CD4-positive, CD25-positive, alpha-beta regulatory T cell (primary cell): ENCODE data around the gene ACOT8. TPM values are rescaled to one million over a fixed set of nuclear protein-coding genes. Genes with fewer than 3 reads are reported as not detected.

Source experiments
- ATAC-seq, 2 donors: fragments of 150-1000 bp; cut with Tn5 transposase; one replicate each; pipeline ENCODE4 v1.10.0; 2021; ENCODE audit warnings: low read depth in 2 of 2, moderate number of reproducible peaks in 2 of 2, moderate library complexity in 1 of 2
- DNase-seq, 3 donors: peaks; one replicate each; pipeline versions ENCODE4 v3.0.0 to v3.0.0-alpha.2; 2012 to 2022; ENCODE audit warnings: mixed read lengths in 1 of 3
- H3K27ac ChIP-seq: one replicate; pipeline ENCODE4 v1.7.0; 2013; ENCODE audit warnings: mild to moderate bottlenecking, low read length; ENCODE audit not compliant: insufficient read depth, poor library complexity, severe bottlenecking
- H3K27me3 ChIP-seq: one replicate; pipeline ENCODE4 v1.7.0; 2013; ENCODE audit warnings: low read length; ENCODE audit not compliant: control insufficient read depth, insufficient read depth
- H3K36me3 ChIP-seq: one replicate; pipeline ENCODE4 v1.7.0; 2013; ENCODE audit warnings: mild to moderate bottlenecking, low read length, moderate library complexity; ENCODE audit not compliant: control insufficient read depth, insufficient read depth
- H3K4me1 ChIP-seq: 2 replicates; pipeline ENCODE4 v1.7.0; 2013; ENCODE audit warnings: mild to moderate bottlenecking, low read length; ENCODE audit not compliant: insufficient read depth, control insufficient read depth, poor library complexity, severe bottlenecking
- H3K4me3 ChIP-seq: one replicate; pipeline ENCODE4 v1.7.0; 2013; ENCODE audit warnings: low read depth, mild to moderate bottlenecking, low read length, moderate library complexity
- H3K9me3 ChIP-seq, 2 experiments: 1 replicate in 1 of 2; 2 replicates in 1 of 2; pipeline ENCODE4 v1.7.0; 2013; ENCODE audit warnings: low read length in 2 of 2, mild to moderate bottlenecking in 1 of 2, moderate library complexity in 1 of 2; ENCODE audit not compliant: control insufficient read depth in 2 of 2
- H3K27ac Mint-ChIP-seq, 3 donors: one replicate each; pipeline ENCODE4 v1.8.0; 2020 to 2022; ENCODE audit warnings: mild to moderate bottlenecking in 3 of 3, mixed read lengths in 3 of 3, moderate library complexity in 2 of 3
- H3K27me3 Mint-ChIP-seq: one replicate; pipeline ENCODE4 v1.8.0; 2022; ENCODE audit warnings: mild to moderate bottlenecking, mixed read lengths
- H3K36me3 Mint-ChIP-seq: one replicate; pipeline ENCODE4 v1.8.0; 2020; ENCODE audit warnings: mixed read lengths
- H3K4me1 Mint-ChIP-seq, 4 donors: one replicate each; pipeline ENCODE4 v1.8.0; 2020 to 2022; ENCODE audit warnings: mixed read lengths in 4 of 4, mild to moderate bottlenecking in 1 of 4
- H3K4me3 Mint-ChIP-seq, 4 donors: one replicate each; pipeline ENCODE4 v1.8.0; 2020 to 2022; ENCODE audit warnings: mild to moderate bottlenecking in 4 of 4, mixed read lengths in 4 of 4, moderate library complexity in 3 of 4
- H3K9me3 Mint-ChIP-seq, 7 donors: one replicate each; pipeline ENCODE4 v1.8.0; 2020 to 2022; ENCODE audit warnings: mixed read lengths in 7 of 7, mild to moderate bottlenecking in 3 of 7, moderate library complexity in 2 of 7
- polyA plus RNA-seq, 4 donors: library from polyadenylated mRNA; unstranded; fragments of 300-500 nt; fragmentation: Illumina TruSeq; gene quantifications; one replicate each; pipeline ENCODE4 v1.2.3, GENCODE V29; 2021
- total RNA-seq: library from RNA; stranded (reverse); gene quantifications from one replicate; pipeline ENCODE4 v1.2.3, GENCODE V29; 2022

Gene ACOT8
- total and polyA plus RNA-seq, 5 donors from 2014 or later: 23.9 to 50.6 (median 45.6) TPM

DNA sequence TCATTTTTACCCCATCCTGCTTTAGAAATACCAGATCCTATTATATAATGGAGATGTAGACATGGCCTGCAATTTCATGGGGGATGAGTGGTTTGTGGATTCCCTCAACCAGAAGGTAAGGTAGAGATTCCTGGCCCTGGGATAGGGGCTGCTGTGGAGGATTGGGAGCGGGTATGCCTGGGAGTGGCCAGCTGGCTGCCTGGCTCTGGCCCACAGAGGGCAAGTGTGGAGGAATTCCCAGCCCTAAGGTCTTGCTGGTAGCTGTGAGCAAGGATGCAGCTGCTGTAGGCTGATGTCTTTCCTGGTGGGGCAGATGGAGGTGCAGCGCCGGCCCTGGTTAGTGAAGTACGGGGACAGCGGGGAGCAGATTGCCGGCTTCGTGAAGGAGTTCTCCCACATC, 40.5 kb upstream of the ACOT8 start:
- DNase-seq (no peak), ATAC-seq (no peak)
- H3K9me3 ChIP-seq: no peaks in the 10 kb centered on the region
- no peaks in the 10 kb centered on the region for H3K9me3 Mint-ChIP-seq
- H3K4me3 Mint-ChIP-seq: no peak overlapping the region
- H3K27ac ChIP-seq: no peak overlapping the region
- peaks cover 2 to 20% (median 13%) of the 10 kb centered on the region in 4 donors for H3K4me1 Mint-ChIP-seq
- H3K27me3 Mint-ChIP-seq: no peaks in the 10 kb centered on the region
- peaks cover 18% of the 10 kb centered on the region for H3K36me3 Mint-ChIP-seq
- no peak overlapping the region for H3K27ac Mint-ChIP-seq
- H3K27me3 ChIP-seq: no peaks in the 10 kb centered on the region
- no peak overlapping the region for H3K4me3 ChIP-seq
- H3K4me1 ChIP-seq: peaks cover 8% of the 10 kb centered on the region
- peaks cover 40% of the 10 kb centered on the region for H3K36me3 ChIP-seq

DNA sequence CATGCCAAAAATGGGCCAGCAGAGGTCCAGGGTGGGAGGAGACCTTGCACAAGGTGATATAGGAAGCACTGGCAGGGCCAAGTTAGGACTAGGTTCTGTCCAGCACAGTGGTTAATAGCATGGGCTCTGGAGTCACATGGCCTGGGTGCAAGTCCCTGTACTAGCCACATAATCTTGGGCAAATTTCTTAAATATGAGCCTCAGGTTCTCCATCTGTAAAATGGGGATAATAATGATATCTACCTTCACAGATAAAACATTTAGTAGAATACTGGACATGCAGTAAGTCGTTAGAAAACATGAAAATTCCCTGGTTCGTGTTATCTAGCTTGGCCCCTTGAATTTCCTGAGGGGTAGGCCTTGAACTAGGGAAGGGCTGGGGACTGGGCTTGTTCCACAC, 40.1 kb upstream of the ACOT8 start:
- Histone ChIP-seq H3K27ac (no peak overlapping the region), H3K4me3 (no peak overlapping the region), H3K36me3 (peaks cover 40% of the 10 kb centered on the region), H3K4me1 (peaks cover 12% of the 10 kb centered on the region), H3K27me3 (no peaks in the 10 kb centered on the region), H3K9me3 (no peaks in the 10 kb centered on the region)
- DNase-seq: no peak
- Mint-ChIP-seq H3K27ac (no peak overlapping the region), H3K9me3 (no peaks in the 10 kb centered on the region), H3K4me3 (no peak overlapping the region), H3K36me3 (peaks cover 18% of the 10 kb centered on the region), H3K4me1 (peaks cover 6 to 24% (median 17%) of the 10 kb centered on the region in 4 donors), H3K27me3 (no peaks in the 10 kb centered on the region)
- no peak for ATAC-seq

DNA sequence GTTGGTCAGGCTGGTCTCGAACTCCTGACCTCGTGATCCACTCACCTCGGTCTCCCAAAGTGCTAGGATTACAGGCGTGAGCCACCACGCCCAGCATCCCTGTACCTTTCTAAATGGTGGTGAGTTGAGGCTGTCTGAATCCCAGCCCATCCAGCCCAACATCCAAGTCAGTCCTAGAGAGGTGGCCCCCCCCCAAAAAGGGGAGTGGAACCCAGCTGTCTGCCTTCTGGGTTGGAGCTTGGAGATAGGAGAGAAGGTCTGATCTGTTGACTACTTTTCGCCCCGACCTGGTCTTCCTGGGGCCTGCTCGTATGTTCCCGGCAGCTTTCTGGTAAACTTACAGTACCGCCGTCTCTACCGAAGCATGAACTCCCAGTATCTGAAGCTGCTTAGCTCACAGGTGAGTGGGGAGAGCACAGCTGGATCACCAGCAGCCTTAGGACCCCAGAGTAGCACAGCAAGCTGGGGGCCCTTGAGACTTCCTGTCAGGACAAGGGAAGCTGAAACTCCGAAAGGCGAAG, 39.5 kb upstream of the ACOT8 start:
- Histone ChIP-seq H3K9me3 (no peaks in the 10 kb centered on the region), H3K27me3 (no peaks in the 10 kb centered on the region), H3K4me3 (no peak overlapping the region), H3K4me1 (peaks cover 18% of the 10 kb centered on the region), H3K27ac (no peak overlapping the region), H3K36me3 (peaks cover 40% of the 10 kb centered on the region)
- ATAC-seq (no peak), DNase-seq (no peak)
- Mint-ChIP-seq H3K27ac (peak overlapping the region in 1 of 3 donors; percentile 26), H3K9me3 (no peaks in the 10 kb centered on the region), H3K4me3 (no peak overlapping the region), H3K36me3 (peaks cover 18% of the 10 kb centered on the region), H3K4me1 (peaks cover 8 to 29% (median 19%) of the 10 kb centered on the region in 4 donors), H3K27me3 (no peaks in the 10 kb centered on the region)

DNA sequence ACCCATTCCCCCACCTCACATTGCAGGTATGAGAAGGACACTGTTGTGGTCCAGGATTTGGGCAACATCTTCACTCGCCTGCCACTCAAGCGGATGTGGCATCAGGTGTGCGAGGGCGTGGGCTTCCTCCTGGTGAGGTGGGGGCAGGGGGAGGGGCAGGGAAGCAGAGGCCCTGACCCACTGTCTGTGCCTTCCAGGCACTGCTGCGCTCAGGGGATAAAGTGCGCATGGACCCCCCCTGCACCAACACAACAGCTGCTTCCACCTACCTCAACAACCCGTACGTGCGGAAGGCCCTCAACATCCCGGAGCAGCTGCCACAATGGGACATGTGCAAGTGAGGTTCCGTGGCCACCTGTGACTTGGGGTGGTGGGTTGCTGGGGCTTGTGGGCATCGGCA, 37.6 kb upstream of the ACOT8 start:
- H3K27me3 Mint-ChIP-seq: no peaks in the 10 kb centered on the region
- peaks cover 40% of the 10 kb centered on the region for H3K36me3 ChIP-seq
- no peak overlapping the region for H3K27ac Mint-ChIP-seq
- no peaks in the 10 kb centered on the region for H3K9me3 ChIP-seq
- peaks cover 18% of the 10 kb centered on the region for H3K36me3 Mint-ChIP-seq
- no peaks in the 10 kb centered on the region for H3K27me3 ChIP-seq
- H3K4me1 ChIP-seq: peaks cover 34% of the 10 kb centered on the region
- peak overlapping the region in 1 of 4 donors; percentile 38 for H3K4me3 Mint-ChIP-seq
- no peak overlapping the region for H3K27ac ChIP-seq
- H3K4me3 ChIP-seq: no peak overlapping the region
- H3K4me1 Mint-ChIP-seq: peaks cover 12 to 40% (median 25%) of the 10 kb centered on the region in 4 donors
- ATAC-seq (no peak), DNase-seq (no peak)
- no peaks in the 10 kb centered on the region for H3K9me3 Mint-ChIP-seq

DNA sequence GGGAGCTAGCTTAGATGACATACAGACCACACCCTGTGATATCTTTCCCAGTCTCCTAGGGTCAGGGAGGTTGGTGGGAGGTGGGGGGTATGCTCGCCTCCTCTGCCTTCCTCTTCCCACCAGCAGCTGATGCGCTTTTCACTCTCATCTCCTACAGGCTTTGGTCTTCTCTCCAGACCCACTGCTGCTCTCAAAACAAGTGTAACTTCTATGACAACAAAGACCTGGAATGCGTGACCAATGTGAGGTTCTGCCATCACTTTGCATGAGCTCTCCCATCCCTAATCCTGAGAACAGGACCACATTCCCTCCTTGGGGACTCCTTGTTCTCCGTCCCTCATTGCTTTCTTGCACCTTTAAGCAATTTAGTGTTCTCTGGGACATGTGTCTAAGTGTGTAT, 36.6 kb upstream of the ACOT8 start:
- no peaks in the 10 kb centered on the region for H3K27me3 ChIP-seq
- no peak overlapping the region for H3K4me3 ChIP-seq
- Mint-ChIP-seq H3K27me3 (no peaks in the 10 kb centered on the region), H3K27ac (peak overlapping the region; percentile 65 to 90 (median 80)), H3K36me3 (peaks cover 18% of the 10 kb centered on the region), H3K4me3 (peak overlapping the region; percentile 47 to 94 (median 90)), H3K9me3 (no peaks in the 10 kb centered on the region), H3K4me1 (peaks cover 15 to 46% (median 25%) of the 10 kb centered on the region in 4 donors)
- DNase-seq (no peak), ATAC-seq (no peak)
- H3K9me3 ChIP-seq: no peaks in the 10 kb centered on the region
- H3K36me3 ChIP-seq: peaks cover 35% of the 10 kb centered on the region
- H3K27ac ChIP-seq: peak overlapping the region; percentile 25
- H3K4me1 ChIP-seq: peaks cover 35% of the 10 kb centered on the region

DNA sequence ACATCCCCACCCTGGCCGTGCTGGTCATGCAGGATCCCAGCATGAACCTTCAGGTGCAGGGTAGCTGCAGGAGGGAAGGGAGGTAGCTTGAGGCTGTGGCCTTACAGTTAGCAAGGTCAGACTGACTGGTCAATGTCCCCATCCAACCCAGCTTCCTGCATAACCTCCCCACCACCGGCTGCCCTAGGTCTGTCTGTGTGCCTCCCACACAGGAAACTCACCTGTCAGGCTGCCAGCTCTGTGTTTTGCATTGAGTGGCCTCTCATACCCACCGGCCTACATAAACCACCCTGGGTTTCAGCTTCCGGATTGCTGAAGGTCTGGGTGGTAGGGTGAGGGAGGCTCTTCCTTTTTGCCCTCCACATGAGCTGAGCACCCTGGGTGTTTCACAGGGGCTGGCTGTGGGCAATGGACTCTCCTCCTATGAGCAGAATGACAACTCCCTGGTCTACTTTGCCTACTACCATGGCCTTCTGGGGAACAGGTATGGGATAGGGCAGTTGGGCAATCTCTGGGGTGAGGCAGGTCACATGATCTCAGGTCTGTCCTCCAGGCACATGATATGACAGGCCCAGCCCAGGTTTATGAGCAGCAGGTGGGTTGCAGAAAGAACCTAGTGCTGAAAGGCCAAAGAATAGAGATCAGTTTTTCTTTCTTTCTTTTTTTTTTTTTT, 35.8 kb upstream of the ACOT8 start:
- Mint-ChIP-seq H3K36me3 (peaks cover 18% of the 10 kb centered on the region), H3K9me3 (no peaks in the 10 kb centered on the region), H3K4me1 (peaks cover 15 to 51% (median 25%) of the 10 kb centered on the region in 4 donors), H3K27ac (peak overlapping the region; percentile 80 to 95 (median 89)), H3K27me3 (no peaks in the 10 kb centered on the region), H3K4me3 (peak overlapping the region; percentile 93 to 94 (median 94))
- DNase-seq (peak in 1 of 3 donors; percentile 67), ATAC-seq (peak; percentile 33 to 35)
- H3K9me3 ChIP-seq: no peaks in the 10 kb centered on the region
- peaks cover 35% of the 10 kb centered on the region for H3K4me1 ChIP-seq
- H3K27ac ChIP-seq: peak overlapping the region; percentile 9
- peak overlapping the region; percentile 73 for H3K4me3 ChIP-seq
- no peaks in the 10 kb centered on the region for H3K27me3 ChIP-seq
- peaks cover 27% of the 10 kb centered on the region for H3K36me3 ChIP-seq

DNA sequence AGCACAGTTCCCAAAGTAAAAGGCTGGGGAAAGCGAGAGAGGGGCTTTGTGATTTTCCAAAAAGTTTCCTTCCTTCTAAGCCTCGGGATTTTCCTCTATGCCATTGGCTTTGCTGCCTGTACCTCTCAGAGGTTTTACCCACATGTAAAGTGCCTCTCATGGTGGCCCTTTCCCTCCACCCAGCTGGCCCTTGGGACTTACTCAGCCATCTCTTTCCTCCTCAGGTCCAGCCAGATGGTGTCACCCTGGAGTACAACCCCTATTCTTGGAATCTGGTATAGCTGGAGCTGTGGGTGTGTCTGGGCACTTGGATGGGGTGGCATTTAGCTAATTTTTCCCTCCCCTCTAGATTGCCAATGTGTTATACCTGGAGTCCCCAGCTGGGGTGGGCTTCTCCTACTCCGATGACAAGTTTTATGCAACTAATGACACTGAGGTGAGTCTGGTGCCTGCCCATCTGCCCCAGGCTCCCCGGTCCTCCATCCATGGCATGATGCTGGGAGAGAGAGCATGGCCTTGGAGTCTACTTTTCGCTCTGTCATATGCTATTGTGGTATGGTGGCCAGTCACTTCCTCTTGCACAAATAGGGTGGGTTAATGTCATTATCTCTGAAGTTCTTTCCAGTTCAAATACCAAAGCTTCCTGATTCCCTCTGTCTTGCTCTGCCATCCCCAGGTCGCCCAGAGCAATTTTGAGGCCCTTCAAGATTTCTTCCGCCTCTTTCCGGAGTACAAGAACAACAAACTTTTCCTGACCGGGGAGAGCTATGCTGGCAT, 35.0 kb upstream of the ACOT8 start:
- no peak for ATAC-seq
- Histone ChIP-seq H3K27ac (peak overlapping the region; percentile 67), H3K27me3 (no peaks in the 10 kb centered on the region), H3K36me3 (peaks cover 23% of the 10 kb centered on the region), H3K4me1 (peaks cover 35% of the 10 kb centered on the region), H3K4me3 (peak overlapping the region; percentile 73), H3K9me3 (no peaks in the 10 kb centered on the region)
- Mint-ChIP-seq H3K4me3 (peak overlapping the region; percentile 93 to 94 (median 94)), H3K4me1 (peaks cover 15 to 55% (median 27%) of the 10 kb centered on the region in 4 donors), H3K27ac (peak overlapping the region; percentile 61 to 89 (median 80)), H3K27me3 (no peaks in the 10 kb centered on the region), H3K36me3 (peaks cover 15% of the 10 kb centered on the region), H3K9me3 (no peaks in the 10 kb centered on the region)
- DNase-seq: no peak
